ENCODE results near the gene KCNIP4. TPM values are rescaled to one million over a fixed set of nuclear protein-coding genes. Genes with fewer than 3 reads are reported as not detected.

The KCNIP4 gene
- total RNA-seq, 3 donors from 2014 or later, result 0.96 to 11.3 (median 2.4) TPM

GRCh38 chr4:21184788-21185187, 763.8 kb downstream of the KCNIP4 start:
- no peak for DNase-seq
- Histone ChIP-seq H3K4me1 (ENCODE audit: low read depth) (no peaks in the 10 kb centered on the region), H3K4me3 (no peak overlapping the region), H3K9me3 (no peaks in the 10 kb centered on the region), H3K36me3 (ENCODE audit: low read depth) (no peaks in the 10 kb centered on the region)
- TF ChIP-seq CTCF (IDR thresholded peaks at IDR 0.05), result no peak
- ATAC-seq, result no peak
- intact Hi-C loops (cut with DNase I, micrococcal nuclease), result no loop called here

GRCh38 chr4:21181716-21182115, 766.9 kb downstream of the KCNIP4 start:
- ATAC-seq (no peak), DNase-seq (no peak)
- no peaks in the 10 kb centered on the region for H3K9me3 ChIP-seq
- H3K4me1 ChIP-seq (ENCODE audit: low read depth), result no peaks in the 10 kb centered on the region
- intact Hi-C loops (cut with DNase I, micrococcal nuclease), result no loop called here
- H3K36me3 ChIP-seq (ENCODE audit: low read depth), result no peaks in the 10 kb centered on the region
- no peak for TF ChIP-seq CTCF (IDR thresholded peaks at IDR 0.05)
- H3K4me3 ChIP-seq, result no peak overlapping the region

GRCh38 chr4:21177871-21178270, 770.7 kb downstream of the KCNIP4 start:
- no peak for ATAC-seq
- no peaks in the 10 kb centered on the region for H3K36me3 ChIP-seq (ENCODE audit: low read depth)
- no peak for DNase-seq
- no peak for TF ChIP-seq CTCF (IDR thresholded peaks at IDR 0.05)
- H3K4me3 ChIP-seq, result no peak overlapping the region
- no peaks in the 10 kb centered on the region for H3K4me1 ChIP-seq (ENCODE audit: low read depth)
- no peaks in the 10 kb centered on the region for H3K9me3 ChIP-seq
- intact Hi-C loops (cut with DNase I, micrococcal nuclease), result no loop called here

GRCh38 chr4:21177092-21177491, 771.5 kb downstream of the KCNIP4 start:
- Histone ChIP-seq H3K36me3 (ENCODE audit: low read depth) (no peaks in the 10 kb centered on the region), H3K9me3 (no peaks in the 10 kb centered on the region), H3K4me1 (ENCODE audit: low read depth) (no peaks in the 10 kb centered on the region), H3K4me3 (no peak overlapping the region)
- TF ChIP-seq CTCF (IDR thresholded peaks at IDR 0.05), result no peak
- intact Hi-C loops (cut with DNase I, micrococcal nuclease), result no loop called here
- no peak for ATAC-seq
- DNase-seq, result no peak

- no peak for TF ChIP-seq CTCF (IDR thresholded peaks at IDR 0.05)
- no peaks in the 10 kb centered on the region for H3K4me1 ChIP-seq (ENCODE audit: low read depth)
- DNase-seq (no peak), ATAC-seq (no peak)
- no peak overlapping the region for H3K4me3 ChIP-seq
- intact Hi-C loops (cut with DNase I, micrococcal nuclease), result no loop called here
- H3K9me3 ChIP-seq, result no peaks in the 10 kb centered on the region
- no peaks in the 10 kb centered on the region for H3K36me3 ChIP-seq (ENCODE audit: low read depth)
Measured at GRCh38 chr4:21167711-21168110, 780.9 kb downstream of the KCNIP4 start.

- no peak for DNase-seq
- H3K4me1 ChIP-seq (ENCODE audit: low read depth), result no peaks in the 10 kb centered on the region
- no peak for ATAC-seq
- intact Hi-C loops (cut with DNase I, micrococcal nuclease), result no loop called here
- TF ChIP-seq CTCF (IDR thresholded peaks at IDR 0.05), result no peak
- H3K4me3 ChIP-seq, result no peak overlapping the region
- H3K36me3 ChIP-seq (ENCODE audit: low read depth), result no peaks in the 10 kb centered on the region
- no peaks in the 10 kb centered on the region for H3K9me3 ChIP-seq
Measured at GRCh38 chr4:21155367-21155766, 793.2 kb downstream of the KCNIP4 start.
